SK-N-SH treated with all-trans-retinoic acid at 6 μM for 48 hours (cell line): ENCODE measurements around the gene ARHGAP22.

ENCODE experiments used
- ARNTL ChIP-seq: fragments of 450-650 bp; formaldehyde crosslinking; IDR thresholded peaks from 2 replicates; pipeline ENCODE4 v1.5.0; 2020; ENCODE audit warnings: low read depth, mild to moderate bottlenecking, moderate library complexity, borderline replicate concordance
- CSDC2 ChIP-seq: fragments of 250-450 bp; sonication (Bioruptor Pico); IDR thresholded peaks from 2 replicates; pipeline ENCODE4 v1.5.0; 2020; ENCODE audit warnings: mild to moderate bottlenecking, moderate library complexity
- ESRRG ChIP-seq: fragments of 250-450 bp; sonication (Bioruptor Pico); IDR thresholded peaks from 2 replicates; pipeline ENCODE4 v1.6.1; 2021; ENCODE audit warnings: mild to moderate bottlenecking
- ISL1 ChIP-seq: fragments of 250-450 bp; sonication (Bioruptor Pico); IDR thresholded peaks from 2 replicates; pipeline ENCODE4 v2.1.2; 2022; ENCODE audit warnings: mild to moderate bottlenecking, moderate library complexity
- RARB ChIP-seq: fragments of 250-450 bp; sonication (Bioruptor Pico); IDR thresholded peaks from 2 replicates; pipeline ENCODE4 v1.8.0; 2021; ENCODE audit warnings: mild to moderate bottlenecking, moderate library complexity
- TOX ChIP-seq: fragments of 250-450 bp; sonication (Bioruptor Pico); IDR thresholded peaks from 2 replicates; pipeline ENCODE4 v1.8.0; 2021; ENCODE audit warnings: mild to moderate bottlenecking, moderate library complexity, borderline replicate concordance
- ZFP3 ChIP-seq: fragments of 250-450 bp; sonication (Bioruptor Pico); IDR thresholded peaks from 2 replicates; pipeline ENCODE4 v1.5.0; 2020; ENCODE audit warnings: mild to moderate bottlenecking, moderate library complexity
- ZNF565 ChIP-seq: fragments of 450-650 bp; formaldehyde crosslinking; conservative IDR thresholded peaks from 2 replicates; pipeline ENCODE4 v1.5.0; 2020; ENCODE audit warnings: low read depth, mild to moderate bottlenecking, moderate library complexity
- ZNF8 ChIP-seq: fragments of 450-650 bp; formaldehyde crosslinking; IDR thresholded peaks from 2 replicates; pipeline ENCODE4 v1.5.0; 2020; ENCODE audit warnings: mild to moderate bottlenecking, moderate library complexity
- TF ChIP-seq, protein P1 (sequence below): fragments of 250-450 bp; sonication (Bioruptor Pico); IDR thresholded peaks from 2 replicates; pipeline ENCODE4 v1.8.0; 2020; ENCODE audit warnings: mild to moderate bottlenecking, moderate library complexity, borderline replicate concordance
- TF ChIP-seq, protein P2 (sequence below): fragments of 250-450 bp; sonication (Bioruptor Pico); IDR thresholded peaks from 2 replicates; pipeline ENCODE4 v1.5.1; 2020; ENCODE audit warnings: low read depth, mild to moderate bottlenecking, moderate library complexity
- TF ChIP-seq, protein P3 (sequence below): fragments of 250-450 bp; sonication (Bioruptor Pico); IDR thresholded peaks from 2 replicates; pipeline ENCODE4 v1.5.1; 2021; ENCODE audit warnings: mild to moderate bottlenecking, moderate library complexity
- TF ChIP-seq, protein P4 (sequence below): fragments of 250-450 bp; sonication (Bioruptor Pico); IDR thresholded peaks from 2 replicates; pipeline ENCODE4 v1.8.0; 2021; ENCODE audit warnings: low read depth, mild to moderate bottlenecking, moderate library complexity, borderline replicate concordance

DNA sequence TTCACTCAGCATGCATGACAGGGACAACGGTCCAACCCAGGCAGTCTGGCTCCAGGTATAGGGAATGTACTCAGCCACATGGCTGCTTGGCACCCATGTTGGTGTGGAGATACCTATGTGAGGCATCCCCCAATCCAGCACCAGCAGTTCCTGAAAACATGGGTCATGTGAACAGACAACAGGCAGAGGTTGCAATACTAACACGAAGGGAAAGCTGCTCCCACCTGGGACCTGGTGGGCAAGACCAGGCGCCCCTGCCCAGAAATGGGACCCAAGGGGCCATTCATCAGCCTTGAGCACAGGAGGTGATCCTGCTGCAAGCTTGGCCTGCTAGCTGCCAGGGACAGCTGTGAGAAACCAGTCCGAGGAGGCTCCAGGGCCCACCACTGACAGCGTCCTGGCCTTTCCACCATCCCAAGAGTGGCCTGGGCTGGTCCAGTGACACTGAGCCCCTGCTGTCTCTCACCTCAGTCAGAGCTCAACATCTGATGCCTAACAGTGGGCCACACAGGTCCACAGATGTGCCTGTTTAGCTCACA is 142.3 kb downstream of the ARHGAP22 start:
- TF ChIP-seq CSDC2 (no peak), TOX (CRISPR knock-in tag) (no peak), ISL1 (CRISPR knock-in tag) (no peak), ESRRG (CRISPR knock-in tag) (no peak), ARNTL (CRISPR knock-in tag) (no peak), ZFP3 (CRISPR knock-in tag) (no peak), ZNF565 (CRISPR knock-in tag) (no peak), ZNF8 (CRISPR knock-in tag) (no peak), RARB (CRISPR knock-in tag) (no peak)
- TF ChIP-seq, protein P1, sequence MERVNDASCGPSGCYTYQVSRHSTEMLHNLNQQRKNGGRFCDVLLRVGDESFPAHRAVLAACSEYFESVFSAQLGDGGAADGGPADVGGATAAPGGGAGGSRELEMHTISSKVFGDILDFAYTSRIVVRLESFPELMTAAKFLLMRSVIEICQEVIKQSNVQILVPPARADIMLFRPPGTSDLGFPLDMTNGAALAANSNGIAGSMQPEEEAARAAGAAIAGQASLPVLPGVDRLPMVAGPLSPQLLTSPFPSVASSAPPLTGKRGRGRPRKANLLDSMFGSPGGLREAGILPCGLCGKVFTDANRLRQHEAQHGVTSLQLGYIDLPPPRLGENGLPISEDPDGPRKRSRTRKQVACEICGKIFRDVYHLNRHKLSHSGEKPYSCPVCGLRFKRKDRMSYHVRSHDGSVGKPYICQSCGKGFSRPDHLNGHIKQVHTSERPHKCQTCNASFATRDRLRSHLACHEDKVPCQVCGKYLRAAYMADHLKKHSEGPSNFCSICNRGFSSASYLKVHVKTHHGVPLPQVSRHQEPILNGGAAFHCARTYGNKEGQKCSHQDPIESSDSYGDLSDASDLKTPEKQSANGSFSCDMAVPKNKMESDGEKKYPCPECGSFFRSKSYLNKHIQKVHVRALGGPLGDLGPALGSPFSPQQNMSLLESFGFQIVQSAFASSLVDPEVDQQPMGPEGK (CRISPR knock-in tag): no peak
- TF ChIP-seq, protein P2, sequence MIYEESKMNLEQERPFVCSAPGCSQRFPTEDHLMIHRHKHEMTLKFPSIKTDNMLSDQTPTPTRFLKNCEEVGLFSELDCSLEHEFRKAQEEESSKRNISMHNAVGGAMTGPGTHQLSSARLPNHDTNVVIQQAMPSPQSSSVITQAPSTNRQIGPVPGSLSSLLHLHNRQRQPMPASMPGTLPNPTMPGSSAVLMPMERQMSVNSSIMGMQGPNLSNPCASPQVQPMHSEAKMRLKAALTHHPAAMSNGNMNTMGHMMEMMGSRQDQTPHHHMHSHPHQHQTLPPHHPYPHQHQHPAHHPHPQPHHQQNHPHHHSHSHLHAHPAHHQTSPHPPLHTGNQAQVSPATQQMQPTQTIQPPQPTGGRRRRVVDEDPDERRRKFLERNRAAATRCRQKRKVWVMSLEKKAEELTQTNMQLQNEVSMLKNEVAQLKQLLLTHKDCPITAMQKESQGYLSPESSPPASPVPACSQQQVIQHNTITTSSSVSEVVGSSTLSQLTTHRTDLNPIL (CRISPR knock-in tag): no peak
- TF ChIP-seq, protein P3, sequence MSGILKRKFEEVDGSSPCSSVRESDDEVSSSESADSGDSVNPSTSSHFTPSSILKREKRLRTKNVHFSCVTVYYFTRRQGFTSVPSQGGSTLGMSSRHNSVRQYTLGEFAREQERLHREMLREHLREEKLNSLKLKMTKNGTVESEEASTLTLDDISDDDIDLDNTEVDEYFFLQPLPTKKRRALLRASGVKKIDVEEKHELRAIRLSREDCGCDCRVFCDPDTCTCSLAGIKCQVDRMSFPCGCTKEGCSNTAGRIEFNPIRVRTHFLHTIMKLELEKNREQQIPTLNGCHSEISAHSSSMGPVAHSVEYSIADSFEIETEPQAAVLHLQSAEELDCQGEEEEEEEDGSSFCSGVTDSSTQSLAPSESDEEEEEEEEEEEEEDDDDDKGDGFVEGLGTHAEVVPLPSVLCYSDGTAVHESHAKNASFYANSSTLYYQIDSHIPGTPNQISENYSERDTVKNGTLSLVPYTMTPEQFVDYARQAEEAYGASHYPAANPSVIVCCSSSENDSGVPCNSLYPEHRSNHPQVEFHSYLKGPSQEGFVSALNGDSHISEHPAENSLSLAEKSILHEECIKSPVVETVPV (CRISPR knock-in tag): no peak
- TF ChIP-seq, protein P4, sequence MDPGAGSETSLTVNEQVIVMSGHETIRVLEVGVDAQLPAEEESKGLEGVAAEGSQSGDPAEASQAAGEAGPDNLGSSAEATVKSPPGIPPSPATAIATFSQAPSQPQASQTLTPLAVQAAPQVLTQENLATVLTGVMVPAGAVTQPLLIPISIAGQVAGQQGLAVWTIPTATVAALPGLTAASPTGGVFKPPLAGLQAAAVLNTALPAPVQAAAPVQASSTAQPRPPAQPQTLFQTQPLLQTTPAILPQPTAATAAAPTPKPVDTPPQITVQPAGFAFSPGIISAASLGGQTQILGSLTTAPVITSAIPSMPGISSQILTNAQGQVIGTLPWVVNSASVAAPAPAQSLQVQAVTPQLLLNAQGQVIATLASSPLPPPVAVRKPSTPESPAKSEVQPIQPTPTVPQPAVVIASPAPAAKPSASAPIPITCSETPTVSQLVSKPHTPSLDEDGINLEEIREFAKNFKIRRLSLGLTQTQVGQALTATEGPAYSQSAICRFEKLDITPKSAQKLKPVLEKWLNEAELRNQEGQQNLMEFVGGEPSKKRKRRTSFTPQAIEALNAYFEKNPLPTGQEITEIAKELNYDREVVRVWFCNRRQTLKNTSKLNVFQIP (CRISPR knock-in tag): no peak
